PFSK-1 (cell line): ENCODE measurements around the gene CALY.

Experiments
- POLR2AphosphoS5 ChIP-seq: IDR thresholded peaks from 2 replicates; pipeline ENCODE4 v1.6.1; 2012; ENCODE audit warnings: low read depth, mild to moderate bottlenecking, control low read depth, low read length, moderate library complexity
- SIN3A ChIP-seq: IDR thresholded peaks from 2 replicates; pipeline ENCODE4 v1.6.1; 2012; ENCODE audit warnings: mild to moderate bottlenecking, low read length, moderate library complexity, borderline replicate concordance; ENCODE audit not compliant: insufficient read depth
- TAF1 ChIP-seq: IDR thresholded peaks from 2 replicates; pipeline ENCODE4 v1.6.1; 2012; ENCODE audit warnings: low read length, control low read depth, borderline replicate concordance; ENCODE audit not compliant: insufficient read depth
- TF ChIP-seq, protein P1 (sequence below), 2 experiments: IDR thresholded peaks; 2 replicates each; pipeline versions ENCODE4 v1.6.1 to v1.8.0; 2011 to 2012; ENCODE audit warnings: low read depth in 2 of 2, low read length in 2 of 2, control low read depth in 1 of 2, inconsistent platforms in 1 of 2, mild to moderate bottlenecking in 1 of 2, moderate library complexity in 1 of 2; ENCODE audit not compliant: insufficient read depth in 1 of 2

- TF ChIP-seq, protein P1, sequence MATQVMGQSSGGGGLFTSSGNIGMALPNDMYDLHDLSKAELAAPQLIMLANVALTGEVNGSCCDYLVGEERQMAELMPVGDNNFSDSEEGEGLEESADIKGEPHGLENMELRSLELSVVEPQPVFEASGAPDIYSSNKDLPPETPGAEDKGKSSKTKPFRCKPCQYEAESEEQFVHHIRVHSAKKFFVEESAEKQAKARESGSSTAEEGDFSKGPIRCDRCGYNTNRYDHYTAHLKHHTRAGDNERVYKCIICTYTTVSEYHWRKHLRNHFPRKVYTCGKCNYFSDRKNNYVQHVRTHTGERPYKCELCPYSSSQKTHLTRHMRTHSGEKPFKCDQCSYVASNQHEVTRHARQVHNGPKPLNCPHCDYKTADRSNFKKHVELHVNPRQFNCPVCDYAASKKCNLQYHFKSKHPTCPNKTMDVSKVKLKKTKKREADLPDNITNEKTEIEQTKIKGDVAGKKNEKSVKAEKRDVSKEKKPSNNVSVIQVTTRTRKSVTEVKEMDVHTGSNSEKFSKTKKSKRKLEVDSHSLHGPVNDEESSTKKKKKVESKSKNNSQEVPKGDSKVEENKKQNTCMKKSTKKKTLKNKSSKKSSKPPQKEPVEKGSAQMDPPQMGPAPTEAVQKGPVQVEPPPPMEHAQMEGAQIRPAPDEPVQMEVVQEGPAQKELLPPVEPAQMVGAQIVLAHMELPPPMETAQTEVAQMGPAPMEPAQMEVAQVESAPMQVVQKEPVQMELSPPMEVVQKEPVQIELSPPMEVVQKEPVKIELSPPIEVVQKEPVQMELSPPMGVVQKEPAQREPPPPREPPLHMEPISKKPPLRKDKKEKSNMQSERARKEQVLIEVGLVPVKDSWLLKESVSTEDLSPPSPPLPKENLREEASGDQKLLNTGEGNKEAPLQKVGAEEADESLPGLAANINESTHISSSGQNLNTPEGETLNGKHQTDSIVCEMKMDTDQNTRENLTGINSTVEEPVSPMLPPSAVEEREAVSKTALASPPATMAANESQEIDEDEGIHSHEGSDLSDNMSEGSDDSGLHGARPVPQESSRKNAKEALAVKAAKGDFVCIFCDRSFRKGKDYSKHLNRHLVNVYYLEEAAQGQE (IDR thresholded peaks at IDR 0.05; ENCODE audit: insufficient read depth in 1 of 2, low read depth in 2 of 2, low read length in 2 of 2), result no peak
- TF ChIP-seq TAF1 (no peak), POLR2AphosphoS5 (no peak), SIN3A (no peak)
These were observed 46.9 kb downstream of the CALY start for GRCh38 chr10:133289761-133290160.
